Mammary epithelial cell (primary cell): ENCODE measurements around the gene HCAR3.
"Not testable (repeated sequence)": the region's sequence is repeated elsewhere in the genome, so short reads cannot be mapped to it uniquely, and the experiment has no call there.

ENCODE experiments used
- EZH2 ChIP-seq: IDR thresholded peaks from 2 replicates; pipeline ENCODE4 v1.6.1; 2012; ENCODE audit warnings: low read length, inconsistent platforms, borderline replicate concordance
- TF ChIP-seq, protein P1 (sequence below), 2 donors: IDR thresholded peaks in 1 of 2; conservative IDR thresholded peaks in 1 of 2; 2 replicates each; pipeline ENCODE4 v1.5.1; 2011 to 2012; ENCODE audit warnings: inconsistent platforms in 2 of 2, low read length in 2 of 2, mild to moderate bottlenecking in 2 of 2, control low read depth in 1 of 2, low read depth in 1 of 2; ENCODE audit not compliant: insufficient read depth in 1 of 2; ENCODE audit errors: extremely low read depth in 1 of 2

DNA sequence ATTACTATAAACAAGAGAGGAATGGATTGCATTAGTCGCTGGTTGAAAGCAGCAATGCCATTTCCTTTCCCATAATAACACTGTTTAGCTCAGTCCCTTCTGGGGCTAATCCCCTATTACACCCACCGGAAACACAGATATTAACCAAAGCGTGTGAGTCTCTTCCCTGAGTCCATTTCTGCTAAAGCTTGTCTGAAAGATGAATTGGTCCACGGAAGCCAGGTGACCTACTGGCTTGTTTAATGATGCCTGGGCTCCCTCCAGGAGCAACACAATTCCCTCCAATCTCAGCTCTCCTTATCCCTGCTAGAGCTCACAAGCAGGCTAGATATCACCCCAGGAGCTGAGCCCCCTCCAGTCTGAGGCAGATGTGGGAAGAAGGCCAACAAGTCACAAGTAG, 15.1 kb downstream of the HCAR3 start:
- TF ChIP-seq, protein P1, sequence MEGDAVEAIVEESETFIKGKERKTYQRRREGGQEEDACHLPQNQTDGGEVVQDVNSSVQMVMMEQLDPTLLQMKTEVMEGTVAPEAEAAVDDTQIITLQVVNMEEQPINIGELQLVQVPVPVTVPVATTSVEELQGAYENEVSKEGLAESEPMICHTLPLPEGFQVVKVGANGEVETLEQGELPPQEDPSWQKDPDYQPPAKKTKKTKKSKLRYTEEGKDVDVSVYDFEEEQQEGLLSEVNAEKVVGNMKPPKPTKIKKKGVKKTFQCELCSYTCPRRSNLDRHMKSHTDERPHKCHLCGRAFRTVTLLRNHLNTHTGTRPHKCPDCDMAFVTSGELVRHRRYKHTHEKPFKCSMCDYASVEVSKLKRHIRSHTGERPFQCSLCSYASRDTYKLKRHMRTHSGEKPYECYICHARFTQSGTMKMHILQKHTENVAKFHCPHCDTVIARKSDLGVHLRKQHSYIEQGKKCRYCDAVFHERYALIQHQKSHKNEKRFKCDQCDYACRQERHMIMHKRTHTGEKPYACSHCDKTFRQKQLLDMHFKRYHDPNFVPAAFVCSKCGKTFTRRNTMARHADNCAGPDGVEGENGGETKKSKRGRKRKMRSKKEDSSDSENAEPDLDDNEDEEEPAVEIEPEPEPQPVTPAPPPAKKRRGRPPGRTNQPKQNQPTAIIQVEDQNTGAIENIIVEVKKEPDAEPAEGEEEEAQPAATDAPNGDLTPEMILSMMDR (conservative IDR thresholded peaks at IDR 0.05 in 1 of 2, IDR thresholded peaks at IDR 0.05 in 1 of 2; ENCODE audit: extremely low read depth in 1 of 2, insufficient read depth in 1 of 2, low read depth in 1 of 2, low read length in 2 of 2), result not testable (repeated sequence)
- not testable (repeated sequence) for TF ChIP-seq EZH2
